PC-9 (cell line): ENCODE measurements around the gene OR13J1.

Source experiments
- EZH2 ChIP-seq: fragments of 200-600 bp; sonication (generic); IDR thresholded peaks from 2 replicates; pipeline ENCODE4 v1.8.0; 2017; ENCODE audit warnings: antibody characterized with exemption, low read depth
- TF ChIP-seq, protein P1 (sequence below): fragments of 200-600 bp; sonication (generic); conservative IDR thresholded peaks from 2 replicates; pipeline ENCODE4 v1.6.1; 2017; ENCODE audit warnings: mixed run types, antibody characterized with exemption, mild to moderate bottlenecking, moderate library complexity

DNA sequence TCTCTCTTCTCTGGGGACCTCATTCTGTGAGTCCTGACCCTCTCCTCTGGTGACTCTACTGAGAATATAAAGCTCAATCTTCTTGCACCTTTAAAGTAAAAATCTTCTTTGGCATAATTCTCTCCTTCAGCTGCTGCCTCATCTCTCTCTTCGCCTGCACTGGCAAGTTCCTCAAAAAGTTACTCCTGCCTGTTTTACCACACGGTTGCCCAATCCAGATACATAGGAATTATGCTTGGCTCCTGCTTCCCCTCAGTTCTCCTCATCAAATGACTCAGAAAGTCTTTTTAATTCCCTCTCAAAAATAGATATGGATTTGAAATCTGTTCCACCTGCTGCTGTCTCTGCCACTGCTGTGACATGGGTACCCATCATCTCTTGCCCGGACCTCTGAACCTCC is 21.4 kb upstream of the OR13J1 start:
- TF ChIP-seq, protein P1, sequence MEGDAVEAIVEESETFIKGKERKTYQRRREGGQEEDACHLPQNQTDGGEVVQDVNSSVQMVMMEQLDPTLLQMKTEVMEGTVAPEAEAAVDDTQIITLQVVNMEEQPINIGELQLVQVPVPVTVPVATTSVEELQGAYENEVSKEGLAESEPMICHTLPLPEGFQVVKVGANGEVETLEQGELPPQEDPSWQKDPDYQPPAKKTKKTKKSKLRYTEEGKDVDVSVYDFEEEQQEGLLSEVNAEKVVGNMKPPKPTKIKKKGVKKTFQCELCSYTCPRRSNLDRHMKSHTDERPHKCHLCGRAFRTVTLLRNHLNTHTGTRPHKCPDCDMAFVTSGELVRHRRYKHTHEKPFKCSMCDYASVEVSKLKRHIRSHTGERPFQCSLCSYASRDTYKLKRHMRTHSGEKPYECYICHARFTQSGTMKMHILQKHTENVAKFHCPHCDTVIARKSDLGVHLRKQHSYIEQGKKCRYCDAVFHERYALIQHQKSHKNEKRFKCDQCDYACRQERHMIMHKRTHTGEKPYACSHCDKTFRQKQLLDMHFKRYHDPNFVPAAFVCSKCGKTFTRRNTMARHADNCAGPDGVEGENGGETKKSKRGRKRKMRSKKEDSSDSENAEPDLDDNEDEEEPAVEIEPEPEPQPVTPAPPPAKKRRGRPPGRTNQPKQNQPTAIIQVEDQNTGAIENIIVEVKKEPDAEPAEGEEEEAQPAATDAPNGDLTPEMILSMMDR: no peak
- TF ChIP-seq EZH2: no peak
